Esophagus muscularis mucosa (tissue), 4 donors: ENCODE measurements around the gene CREB3L2. TPM values are rescaled to one million over a fixed set of nuclear protein-coding genes. Genes with fewer than 3 reads are reported as not detected.

Experiments
- DNase-seq: peaks from one replicate; pipeline ENCODE4 v3.0.0-alpha.2; 2017; ENCODE audit errors: extremely low spot score
- H3K27ac ChIP-seq, 4 donors: fragments of 200-600 bp; sonication (generic); replicated peaks in 1 of 4; 1 replicate in 3 of 4; 2 replicates in 1 of 4; pipeline ENCODE4 v1.5.1; 2016 to 2019; ENCODE audit warnings: mild to moderate bottlenecking in 1 of 4
- H3K27me3 ChIP-seq, 4 donors: fragments of 200-600 bp; sonication (generic); one replicate each; pipeline versions ENCODE4 v1.5.1 to v1.6.0; 2016 to 2019
- H3K36me3 ChIP-seq, 4 donors: fragments of 200-600 bp; sonication (generic); one replicate each; pipeline ENCODE4 v1.5.1; 2016 to 2019
- H3K4me1 ChIP-seq, 4 donors: fragments of 200-600 bp; sonication (generic); one replicate each; pipeline ENCODE4 v1.5.1; 2016 to 2019
- H3K4me3 ChIP-seq, 4 donors: fragments of 200-600 bp; sonication (generic); 1 replicate in 2 of 4; 2 replicates in 2 of 4; pipeline ENCODE4 v1.5.1; 2016 to 2019; ENCODE audit warnings: mild to moderate bottlenecking in 4 of 4, moderate library complexity in 1 of 4
- H3K9me3 ChIP-seq, 4 donors: fragments of 200-600 bp; sonication (generic); 1 replicate in 3 of 4; 2 replicates in 1 of 4; pipeline ENCODE4 v1.5.1; 2016 to 2019
- EP300 ChIP-seq: sonication (generic); formaldehyde crosslinking; IDR thresholded peaks from one replicate; pipeline ENCODE4 v1.6.1; 2017; ENCODE audit warnings: antibody characterized with exemption
- POLR2A ChIP-seq: fragments of 450-650 bp; IDR thresholded peaks from one replicate; pipeline ENCODE4 v1.6.1; 2017; ENCODE audit warnings: antibody characterized with exemption, moderate library complexity, mild to moderate bottlenecking, low read depth
- POLR2AphosphoS5 ChIP-seq, 2 donors: sonication (generic); formaldehyde crosslinking; IDR thresholded peaks; one replicate each; pipeline ENCODE4 v1.6.1; 2017; ENCODE audit warnings: antibody characterized with exemption in 2 of 2
- WGBS: methylation state at CpG from one replicate; pipeline ENCODE4 v1.1.5; 2018; 5-methylcytosine and 5-hydroxymethylcytosine counted together
- intact Hi-C: fragments of 100-400 bp; cut with DNase I; formaldehyde crosslinking; loops from one replicate; pipeline ENCODE4 v1.15.1; 2023
- total RNA-seq, 4 donors: library from RNA; depleted of rRNA; stranded (reverse); fragments of >200 nt; gene quantifications; one replicate each; pipeline versions ENCODE4 v1.1.0 to v1.2.1, GENCODE V29; 2016
- TF ChIP-seq, protein P1 (sequence below), 3 experiments: fragments of 200-600 bp in 2 of 3; fragments of 450-650 bp in 1 of 3; sonication (generic) in 2 of 3; IDR thresholded peaks; one replicate each; pipeline ENCODE4 v1.5.1; 2017 to 2019; ENCODE audit warnings: antibody characterized with exemption in 3 of 3, mild to moderate bottlenecking in 2 of 3, moderate library complexity in 1 of 3

The CREB3L2 gene
- total RNA-seq, 4 donors from 2014 or later: 29.2 to 43.4 (median 37.1) TPM

DNA sequence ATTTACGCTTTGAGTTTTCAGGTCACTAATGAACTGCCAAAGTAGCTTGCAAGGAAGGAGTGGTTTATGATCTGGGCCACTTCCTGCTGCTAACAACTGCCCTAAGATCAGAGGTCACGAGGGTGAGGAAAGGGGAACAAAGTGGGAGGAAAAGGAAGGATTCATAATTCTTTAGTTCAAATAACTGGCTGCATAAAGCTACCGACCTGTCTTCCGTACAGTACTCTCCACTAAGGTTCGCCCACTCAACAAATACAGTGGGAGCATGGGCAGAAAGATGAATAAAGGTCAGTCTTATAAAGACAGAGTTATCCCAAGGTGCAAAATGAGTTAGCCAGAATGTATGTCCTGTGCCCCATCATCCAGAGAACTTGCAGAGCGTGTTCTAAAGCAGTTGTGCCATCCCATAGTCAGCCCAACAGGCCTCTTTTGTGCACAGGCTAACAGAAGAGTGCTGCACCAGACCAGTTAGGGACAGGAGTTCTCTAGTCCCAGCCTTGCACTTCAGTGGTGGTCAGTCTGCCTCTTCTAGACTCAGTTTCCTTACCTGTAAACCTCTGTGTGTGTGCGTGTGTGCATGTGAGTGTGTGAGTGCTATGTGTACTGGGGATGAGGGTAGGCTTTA is 65.9 kb downstream of the CREB3L2 start:
- 68% methylated on average over 7 of the region's 7 CpGs for WGBS
- Histone ChIP-seq H3K4me3 (peak overlapping the region in 1 of 4 donors; percentile 14), H3K4me1 (peaks cover 63 to 85% (median 75%) of the 10 kb centered on the region in 4 donors), H3K36me3 (no peaks in the 10 kb centered on the region), H3K27me3 (no peaks in the 10 kb centered on the region), H3K9me3 (no peaks in the 10 kb centered on the region), H3K27ac (peak overlapping the region; percentile 69 to 81 (median 72))
- TF ChIP-seq, protein P1, sequence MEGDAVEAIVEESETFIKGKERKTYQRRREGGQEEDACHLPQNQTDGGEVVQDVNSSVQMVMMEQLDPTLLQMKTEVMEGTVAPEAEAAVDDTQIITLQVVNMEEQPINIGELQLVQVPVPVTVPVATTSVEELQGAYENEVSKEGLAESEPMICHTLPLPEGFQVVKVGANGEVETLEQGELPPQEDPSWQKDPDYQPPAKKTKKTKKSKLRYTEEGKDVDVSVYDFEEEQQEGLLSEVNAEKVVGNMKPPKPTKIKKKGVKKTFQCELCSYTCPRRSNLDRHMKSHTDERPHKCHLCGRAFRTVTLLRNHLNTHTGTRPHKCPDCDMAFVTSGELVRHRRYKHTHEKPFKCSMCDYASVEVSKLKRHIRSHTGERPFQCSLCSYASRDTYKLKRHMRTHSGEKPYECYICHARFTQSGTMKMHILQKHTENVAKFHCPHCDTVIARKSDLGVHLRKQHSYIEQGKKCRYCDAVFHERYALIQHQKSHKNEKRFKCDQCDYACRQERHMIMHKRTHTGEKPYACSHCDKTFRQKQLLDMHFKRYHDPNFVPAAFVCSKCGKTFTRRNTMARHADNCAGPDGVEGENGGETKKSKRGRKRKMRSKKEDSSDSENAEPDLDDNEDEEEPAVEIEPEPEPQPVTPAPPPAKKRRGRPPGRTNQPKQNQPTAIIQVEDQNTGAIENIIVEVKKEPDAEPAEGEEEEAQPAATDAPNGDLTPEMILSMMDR (IDR thresholded peaks at IDR 0.05): no peak
- TF ChIP-seq POLR2A (no peak), EP300 (no peak)
- intact Hi-C loops: no loop called here
- DNase-seq: no peak

DNA sequence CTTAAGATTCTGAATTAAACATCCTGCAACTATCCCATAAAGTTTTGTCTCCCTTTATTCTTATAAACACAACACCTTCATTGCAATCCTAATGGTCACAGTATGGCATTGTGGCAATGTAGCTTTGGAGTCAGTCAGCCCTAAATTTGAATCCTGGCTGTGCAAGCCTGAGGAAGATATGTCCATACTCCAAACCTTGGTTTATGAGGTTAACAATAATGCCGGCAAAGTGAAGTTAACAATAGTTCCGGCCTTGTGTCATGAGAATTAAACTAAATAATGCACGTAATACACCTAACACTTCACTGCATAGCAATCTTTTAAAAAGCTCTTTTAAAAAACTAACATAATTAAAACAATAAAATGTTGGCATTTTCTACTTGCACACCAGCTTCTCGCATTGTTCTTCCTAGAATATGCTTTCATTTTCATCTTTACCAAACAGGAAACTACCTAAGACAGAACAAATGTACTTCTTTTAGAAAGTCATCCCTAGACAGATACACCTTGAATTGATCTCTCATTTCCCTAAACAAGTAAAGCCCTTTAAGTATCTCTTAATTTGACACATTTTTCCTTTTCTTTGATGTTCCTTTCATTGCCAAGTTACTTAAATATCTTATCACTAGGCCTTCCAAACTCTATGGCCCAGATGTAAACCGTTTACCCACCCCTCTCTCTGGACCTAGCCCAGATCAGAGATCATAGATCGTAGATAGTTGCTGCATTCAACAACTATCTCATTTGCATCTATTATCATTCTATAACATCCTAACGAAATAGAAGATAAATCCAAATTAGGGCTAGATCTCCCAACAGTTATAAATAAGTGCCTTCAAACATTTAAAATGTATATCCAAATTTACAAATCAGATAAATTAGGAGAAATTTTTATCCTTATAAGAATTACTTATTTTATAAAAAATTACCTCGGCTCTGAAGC is 66.7 kb downstream of the CREB3L2 start:
- H3K4me3 ChIP-seq: peak overlapping the region in 3 of 4 donors; percentile 1 to 25 (median 14)
- intact Hi-C loops: loop anchor here (5.0 kb wide), 1 partner anchor 67 kb away; the partner anchor contains the start of gene CREB3L2
- peak overlapping the region; percentile 55 to 81 (median 70) for H3K27ac ChIP-seq
- 73% methylated on average over 8 of the region's 8 CpGs for WGBS
- H3K4me1 ChIP-seq: peaks cover 55 to 85% (median 75%) of the 10 kb centered on the region in 4 donors
- no peak for DNase-seq
- H3K36me3 ChIP-seq: no peaks in the 10 kb centered on the region
- TF ChIP-seq POLR2A: no peak
- TF ChIP-seq EP300: no peak
- TF ChIP-seq, protein P1 (IDR thresholded peaks at IDR 0.05): no peak
- TF ChIP-seq POLR2AphosphoS5 (IDR thresholded peaks at IDR 0.05): no peak
- no peaks in the 10 kb centered on the region for H3K27me3 ChIP-seq
- H3K9me3 ChIP-seq: no peaks in the 10 kb centered on the region

DNA sequence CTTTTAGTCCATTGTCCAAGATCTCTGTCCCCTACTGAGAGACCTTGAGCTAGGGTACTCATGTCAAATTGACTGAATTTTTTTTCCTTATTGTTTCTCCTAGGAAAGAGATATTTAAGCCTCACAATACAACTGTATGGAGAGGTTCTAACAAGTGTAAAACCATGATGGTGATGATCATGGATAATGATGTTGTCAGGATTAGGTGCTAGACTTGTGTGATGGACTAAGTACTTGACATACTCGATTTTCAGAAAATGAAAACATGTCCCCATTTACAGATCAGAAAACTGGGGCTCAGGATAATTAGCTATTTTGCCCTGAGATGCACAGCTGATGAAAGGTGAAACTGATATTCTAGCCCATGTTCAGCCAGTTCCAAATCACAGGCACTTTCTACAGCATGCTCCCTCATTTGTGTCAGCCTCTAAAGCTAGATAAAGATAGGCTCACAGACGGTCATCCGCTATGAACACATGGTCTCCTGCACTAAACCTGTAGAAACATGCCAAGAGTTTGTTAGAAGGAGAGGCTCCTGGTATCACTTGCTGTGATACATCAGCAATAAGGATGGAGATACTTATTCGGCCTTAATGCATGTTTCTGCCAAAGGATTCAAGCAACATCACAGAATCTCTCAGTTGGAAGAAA is 67.6 kb downstream of the CREB3L2 start:
- 71% methylated on average over 4 of the region's 4 CpGs for WGBS
- Histone ChIP-seq H3K4me1 (peaks cover 55 to 79% (median 68%) of the 10 kb centered on the region in 4 donors), H3K4me3 (no peak overlapping the region), H3K9me3 (no peaks in the 10 kb centered on the region), H3K36me3 (no peaks in the 10 kb centered on the region), H3K27ac (peak overlapping the region; percentile 55 to 72 (median 69)), H3K27me3 (no peaks in the 10 kb centered on the region)
- DNase-seq: no peak
- TF ChIP-seq POLR2A (no peak), POLR2AphosphoS5 (IDR thresholded peaks at IDR 0.05) (no peak)
- TF ChIP-seq, protein P1 (IDR thresholded peaks at IDR 0.05): no peak
- intact Hi-C loops: loop anchor here (5.0 kb wide), 1 partner anchor 68 kb away; the partner anchor contains the start of gene CREB3L2

DNA sequence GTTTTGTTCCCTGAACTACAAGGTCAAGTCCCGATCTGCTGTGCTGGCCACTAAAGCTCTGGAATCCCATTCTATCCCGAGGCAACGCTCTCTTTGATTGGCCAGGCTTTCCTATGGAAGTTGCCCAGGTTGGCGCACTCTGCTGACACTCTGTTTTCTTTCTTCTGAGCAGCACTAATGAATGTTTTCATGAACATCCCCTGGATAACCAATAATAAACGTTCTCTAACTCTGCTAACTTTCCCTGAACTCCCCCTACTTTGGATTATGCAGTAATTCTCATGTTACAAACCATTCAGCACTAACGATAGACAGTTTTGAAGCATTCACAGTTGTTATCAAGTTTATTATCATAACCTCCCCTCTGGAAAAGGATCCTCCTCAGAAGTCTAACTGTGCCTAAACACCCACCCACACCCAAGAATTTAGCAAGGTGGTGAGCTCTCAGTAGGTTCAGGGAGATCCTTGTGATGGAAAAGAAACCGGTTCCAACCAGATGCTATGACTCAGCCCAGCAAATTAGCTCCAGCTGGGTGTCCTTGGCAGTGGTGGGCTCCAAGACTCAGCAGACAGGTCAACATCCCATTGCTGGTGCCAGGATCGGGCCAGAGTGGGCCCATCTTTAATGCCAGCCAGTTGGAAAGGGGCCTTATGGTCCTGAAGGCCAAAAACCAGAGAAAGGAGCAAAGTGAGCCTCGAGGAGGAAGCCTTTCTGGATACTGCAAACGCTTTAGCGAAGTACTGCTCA is 68.4 kb downstream of the CREB3L2 start:
- TF ChIP-seq, protein P1 (IDR thresholded peaks at IDR 0.05): no peak
- TF ChIP-seq EP300 (no peak), POLR2AphosphoS5 (IDR thresholded peaks at IDR 0.05) (peak in 1 of 2 donors; percentile 20)
- DNase-seq: no peak
- no peaks in the 10 kb centered on the region for H3K36me3 ChIP-seq
- H3K27me3 ChIP-seq: no peaks in the 10 kb centered on the region
- H3K4me1 ChIP-seq: peaks cover 55 to 75% (median 66%) of the 10 kb centered on the region in 4 donors
- WGBS: 51% methylated on average over 11 of the region's 11 CpGs
- H3K27ac ChIP-seq: peak overlapping the region; percentile 55 to 72 (median 69)
- H3K9me3 ChIP-seq: no peaks in the 10 kb centered on the region
- H3K4me3 ChIP-seq: no peak overlapping the region
- intact Hi-C loops: loop anchor here (5.0 kb wide), 1 partner anchor 69 kb away; the partner anchor contains the start of gene CREB3L2
